ENCODE data around the gene SH3RF2.

DNA sequence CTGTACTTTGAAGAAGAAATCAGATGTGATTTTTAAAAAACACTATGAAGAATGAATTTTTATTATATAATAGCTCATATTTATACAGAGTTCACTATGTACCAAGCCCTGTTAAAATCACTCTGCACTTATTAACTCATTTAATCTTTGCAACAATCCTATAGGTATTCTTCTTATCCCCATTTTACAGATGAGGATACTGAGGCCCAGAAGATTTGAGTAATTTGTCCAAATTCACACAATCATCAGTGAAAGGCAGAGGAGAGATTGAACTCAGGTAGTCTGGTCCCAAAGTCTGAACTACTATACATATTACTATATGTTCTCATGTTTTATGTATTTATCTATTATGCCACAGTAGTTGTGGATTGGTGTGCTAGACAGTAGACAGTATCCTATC, 152.9 kb downstream of the SH3RF2 start:
- TF ChIP-seq, protein P1, sequence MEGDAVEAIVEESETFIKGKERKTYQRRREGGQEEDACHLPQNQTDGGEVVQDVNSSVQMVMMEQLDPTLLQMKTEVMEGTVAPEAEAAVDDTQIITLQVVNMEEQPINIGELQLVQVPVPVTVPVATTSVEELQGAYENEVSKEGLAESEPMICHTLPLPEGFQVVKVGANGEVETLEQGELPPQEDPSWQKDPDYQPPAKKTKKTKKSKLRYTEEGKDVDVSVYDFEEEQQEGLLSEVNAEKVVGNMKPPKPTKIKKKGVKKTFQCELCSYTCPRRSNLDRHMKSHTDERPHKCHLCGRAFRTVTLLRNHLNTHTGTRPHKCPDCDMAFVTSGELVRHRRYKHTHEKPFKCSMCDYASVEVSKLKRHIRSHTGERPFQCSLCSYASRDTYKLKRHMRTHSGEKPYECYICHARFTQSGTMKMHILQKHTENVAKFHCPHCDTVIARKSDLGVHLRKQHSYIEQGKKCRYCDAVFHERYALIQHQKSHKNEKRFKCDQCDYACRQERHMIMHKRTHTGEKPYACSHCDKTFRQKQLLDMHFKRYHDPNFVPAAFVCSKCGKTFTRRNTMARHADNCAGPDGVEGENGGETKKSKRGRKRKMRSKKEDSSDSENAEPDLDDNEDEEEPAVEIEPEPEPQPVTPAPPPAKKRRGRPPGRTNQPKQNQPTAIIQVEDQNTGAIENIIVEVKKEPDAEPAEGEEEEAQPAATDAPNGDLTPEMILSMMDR (tag by site-specific recombination; IDR thresholded peaks at IDR 0.05): no peak
- TF ChIP-seq ZNF398 (tag by site-specific recombination; IDR thresholded peaks at IDR 0.05) (no peak), YY1 (tag by site-specific recombination; IDR thresholded peaks at IDR 0.05) (no peak), ZNF433 (tag by site-specific recombination; IDR thresholded peaks at IDR 0.05; ENCODE audit: low read depth) (no peak), ZNF24 (tag by site-specific recombination; IDR thresholded peaks at IDR 0.05) (no peak), ZSCAN30 (tag by site-specific recombination; IDR thresholded peaks at IDR 0.05) (no peak), ZNF23 (tag by site-specific recombination; IDR thresholded peaks at IDR 0.05; ENCODE audit: borderline replicate concordance) (no peak), BCL11A (tag by site-specific recombination; IDR thresholded peaks at IDR 0.05; ENCODE audit: low read depth) (no peak), TCF7L2 (IDR thresholded peaks at IDR 0.05; ENCODE audit: borderline replicate concordance, low read depth, low read length) (no peak), ZNF624 (tag by site-specific recombination; IDR thresholded peaks at IDR 0.05) (no peak)
- TF ChIP-seq, protein P2, sequence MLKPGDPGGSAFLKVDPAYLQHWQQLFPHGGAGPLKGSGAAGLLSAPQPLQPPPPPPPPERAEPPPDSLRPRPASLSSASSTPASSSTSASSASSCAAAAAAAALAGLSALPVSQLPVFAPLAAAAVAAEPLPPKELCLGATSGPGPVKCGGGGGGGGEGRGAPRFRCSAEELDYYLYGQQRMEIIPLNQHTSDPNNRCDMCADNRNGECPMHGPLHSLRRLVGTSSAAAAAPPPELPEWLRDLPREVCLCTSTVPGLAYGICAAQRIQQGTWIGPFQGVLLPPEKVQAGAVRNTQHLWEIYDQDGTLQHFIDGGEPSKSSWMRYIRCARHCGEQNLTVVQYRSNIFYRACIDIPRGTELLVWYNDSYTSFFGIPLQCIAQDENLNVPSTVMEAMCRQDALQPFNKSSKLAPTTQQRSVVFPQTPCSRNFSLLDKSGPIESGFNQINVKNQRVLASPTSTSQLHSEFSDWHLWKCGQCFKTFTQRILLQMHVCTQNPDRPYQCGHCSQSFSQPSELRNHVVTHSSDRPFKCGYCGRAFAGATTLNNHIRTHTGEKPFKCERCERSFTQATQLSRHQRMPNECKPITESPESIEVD (tag by site-specific recombination; IDR thresholded peaks at IDR 0.05): no peak

All from HEK293 (cell line).